NCI-H1105 treated with DMSO at 0.1 percent for 48 hours (cell line): ENCODE data around the gene CDH9.
"Not testable (repeated sequence)": the region's sequence is repeated elsewhere in the genome, so short reads cannot be mapped to it uniquely, and the experiment has no call there.

ENCODE experiments used
- DNase-seq: peaks from one replicate; lab custom pipeline; 2025; lab: John Stamatoyannopoulos, UW

Gene CDH9

GRCh38 chr5:26955161-26955560 is 83.2 kb downstream of the CDH9 start:
- no peak for DNase-seq

- DNase-seq, result no peak
These were observed 89.5 kb downstream of the CDH9 start for GRCh38 chr5:26948921-26949320.

DNA sequence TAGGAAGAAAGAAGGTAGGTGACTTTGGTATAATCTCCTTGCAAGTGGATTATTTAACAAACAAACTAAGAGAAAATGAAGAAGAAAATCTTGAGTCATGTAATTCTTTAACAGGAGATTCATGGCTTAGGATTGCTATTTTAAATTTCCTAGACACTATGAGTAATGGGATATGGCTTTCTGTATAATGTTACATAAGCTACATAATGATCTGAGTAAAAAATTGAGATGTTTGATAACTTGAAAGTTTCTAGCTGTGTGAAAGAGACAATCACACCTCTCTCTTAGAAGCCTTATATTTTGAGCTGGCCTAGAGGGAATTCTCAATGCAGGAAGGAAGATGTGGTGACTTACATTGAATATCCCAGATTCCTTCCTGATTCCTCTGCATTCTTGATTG is 92.5 kb downstream of the CDH9 start:
- DNase-seq, result no peak

DNA sequence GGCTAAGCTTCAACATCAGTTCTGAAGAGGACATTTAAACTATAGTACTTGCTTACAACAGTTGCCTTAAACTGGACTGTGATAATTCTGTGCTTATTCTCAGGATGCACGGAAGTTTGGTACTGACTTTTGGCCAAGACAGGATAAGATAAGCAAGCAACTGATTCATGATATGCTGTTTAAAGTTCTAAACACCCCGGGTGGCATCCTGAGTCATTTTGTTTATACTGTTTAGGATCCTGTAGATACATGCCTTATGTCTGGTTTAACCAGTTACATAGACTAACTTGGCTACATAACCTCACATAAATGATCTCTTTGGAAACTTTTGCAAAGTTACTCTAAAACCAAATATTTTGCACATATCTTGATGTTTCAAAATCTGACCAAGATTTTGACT is 95.9 kb downstream of the CDH9 start:
- no peak for DNase-seq

DNA sequence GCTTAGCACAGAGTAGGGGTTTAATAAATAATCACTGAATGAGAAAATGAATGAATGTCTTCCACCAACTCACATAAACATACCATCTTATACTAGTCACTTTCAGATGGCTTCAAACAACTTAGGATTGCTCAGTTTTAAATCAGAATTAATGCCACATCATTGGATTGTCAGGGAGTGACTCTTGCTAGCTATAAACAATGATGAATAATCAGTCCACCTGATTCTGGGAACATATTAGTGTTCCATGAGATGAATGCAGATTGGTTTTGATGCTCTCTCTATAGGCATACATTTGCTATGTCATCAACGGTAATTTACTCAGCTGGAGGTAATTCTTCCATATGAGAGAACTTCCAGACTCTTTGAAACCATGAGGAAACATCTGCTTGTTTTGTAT is 97.4 kb downstream of the CDH9 start:
- no peak for DNase-seq

DNA sequence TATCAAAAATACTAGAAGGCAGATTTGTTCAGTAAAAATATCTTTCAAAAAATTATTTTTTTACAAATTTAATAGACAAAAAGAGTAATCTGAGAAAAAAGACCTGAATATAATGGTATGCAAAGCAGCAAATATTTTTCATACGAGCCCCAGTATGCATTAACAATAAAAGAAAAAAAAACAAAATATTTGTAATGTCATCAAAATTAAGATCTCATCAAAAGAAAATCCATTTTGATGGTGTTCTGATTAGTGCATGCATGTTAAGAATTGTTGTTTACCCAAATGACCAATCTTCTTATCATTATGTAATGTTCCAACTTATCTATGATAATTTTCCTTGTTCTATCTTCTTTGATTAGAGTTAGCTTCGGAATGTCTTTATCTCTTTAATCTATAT is 106.1 kb downstream of the CDH9 start:
- DNase-seq, result no peak

GRCh38 chr5:26921439-26921838 is 116.9 kb downstream of the CDH9 start:
- DNase-seq, result no peak

DNA sequence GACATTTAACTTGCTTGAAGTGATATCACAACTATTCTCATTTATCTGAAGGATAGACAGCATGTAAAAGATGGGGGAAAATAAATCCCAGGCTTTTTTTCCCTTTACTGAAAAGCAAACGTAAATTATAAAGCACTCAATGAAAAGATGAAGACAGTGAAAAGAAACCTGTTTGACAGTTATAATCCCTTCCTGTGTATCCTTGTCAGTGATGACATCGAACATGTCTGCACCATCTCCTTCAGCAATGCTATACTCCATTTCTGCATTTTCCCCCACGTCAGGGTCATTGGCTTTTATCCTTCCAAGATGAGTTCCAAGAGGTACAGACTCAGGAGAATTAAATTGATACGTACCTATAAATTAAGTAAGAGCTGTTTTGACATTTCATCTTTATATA is 134.9 kb downstream of the CDH9 start:
- no peak for DNase-seq

DNA sequence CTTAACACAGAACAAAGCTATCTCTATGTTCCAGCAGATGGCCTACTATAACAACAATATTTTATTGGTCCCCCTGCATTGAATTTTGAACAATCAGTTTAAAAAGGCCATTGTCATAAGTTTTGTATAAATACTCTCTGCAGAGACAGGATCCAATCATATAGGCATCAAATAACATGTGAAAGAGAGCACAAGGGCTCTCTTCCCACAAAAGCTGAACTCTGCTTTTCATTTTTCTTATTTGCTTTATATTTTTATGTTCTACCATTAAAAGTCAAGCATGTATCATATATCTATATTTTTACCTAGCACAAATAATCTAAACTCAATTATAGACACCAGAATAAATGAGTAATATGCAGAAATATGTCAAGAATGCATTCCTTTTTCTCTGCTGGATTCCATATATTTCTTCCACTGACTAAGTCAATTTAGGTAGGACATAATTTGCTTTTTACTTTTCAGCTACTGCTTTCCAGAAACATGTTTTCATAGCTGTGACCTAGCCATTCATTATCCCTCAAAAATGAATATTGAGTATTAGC is 143.6 kb downstream of the CDH9 start:
- DNase-seq, result peak; percentile 18

- no peak for DNase-seq
These were observed 145.3 kb downstream of the CDH9 start for GRCh38 chr5:26893078-26893477.

DNA sequence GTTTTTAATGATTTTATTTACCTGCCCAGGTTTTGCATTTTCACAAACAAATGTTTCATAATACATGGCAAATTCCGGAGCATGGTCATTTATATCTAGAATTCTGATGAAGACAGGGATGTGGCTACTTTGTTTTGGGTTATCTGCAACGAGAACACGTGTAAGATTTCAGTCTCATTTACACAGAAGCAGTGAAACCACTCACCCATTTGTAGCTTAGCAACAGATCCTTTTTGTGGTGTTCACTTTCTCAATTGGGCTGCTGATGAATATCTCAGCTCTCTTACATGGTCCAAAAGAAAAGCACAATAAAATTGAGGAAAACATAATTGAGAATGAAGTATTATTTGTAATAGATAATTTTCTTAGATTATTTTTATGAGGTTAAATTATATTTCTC is 148.6 kb downstream of the CDH9 start:
- DNase-seq, result peak; percentile 83

GRCh38 chr5:26884481-26884880 is 153.9 kb downstream of the CDH9 start:
- DNase-seq, result no peak

DNA sequence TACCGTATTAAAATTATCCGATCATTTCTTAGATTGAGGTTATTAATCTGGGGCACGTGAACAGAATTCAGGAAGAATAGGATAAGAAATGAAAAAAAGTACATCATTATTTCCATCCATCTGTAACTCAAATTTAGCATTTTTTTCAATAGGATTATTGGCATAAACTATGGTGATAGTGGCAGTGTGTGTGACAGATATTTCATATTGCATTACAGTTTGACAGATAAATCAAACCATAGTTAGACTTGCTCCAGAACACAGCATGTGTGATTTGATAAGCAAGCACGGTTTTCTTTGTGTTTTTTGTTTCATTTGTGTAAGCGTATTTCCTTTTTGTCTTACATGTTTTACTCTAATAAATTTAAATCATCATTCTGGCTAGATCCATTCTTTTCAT is 155.0 kb downstream of the CDH9 start:
- DNase-seq, result no peak

DNA sequence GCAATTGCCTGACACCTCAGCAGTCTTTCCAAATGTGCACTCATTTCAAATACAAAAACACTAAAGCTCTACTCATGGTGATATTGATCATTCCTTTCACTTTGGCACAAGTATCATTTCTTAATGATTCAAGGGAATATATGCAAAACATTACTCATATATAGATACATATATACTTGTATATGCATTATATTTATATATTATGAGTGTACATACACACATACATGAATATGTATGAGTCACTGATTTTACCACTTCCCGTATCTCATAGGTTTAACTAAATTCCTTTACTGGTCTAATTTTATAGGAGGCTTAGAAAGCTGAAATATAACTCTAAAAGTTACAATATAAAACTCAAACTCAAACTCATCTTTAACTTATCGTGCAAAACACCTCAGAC is 156.5 kb downstream of the CDH9 start:
- DNase-seq, result no peak

GRCh38 chr5:26877154-26877553 is 161.2 kb downstream of the CDH9 start:
- DNase-seq, result no peak

- no peak for DNase-seq
These were observed 166.0 kb downstream of the CDH9 start for GRCh38 chr5:26872337-26872736.

DNA sequence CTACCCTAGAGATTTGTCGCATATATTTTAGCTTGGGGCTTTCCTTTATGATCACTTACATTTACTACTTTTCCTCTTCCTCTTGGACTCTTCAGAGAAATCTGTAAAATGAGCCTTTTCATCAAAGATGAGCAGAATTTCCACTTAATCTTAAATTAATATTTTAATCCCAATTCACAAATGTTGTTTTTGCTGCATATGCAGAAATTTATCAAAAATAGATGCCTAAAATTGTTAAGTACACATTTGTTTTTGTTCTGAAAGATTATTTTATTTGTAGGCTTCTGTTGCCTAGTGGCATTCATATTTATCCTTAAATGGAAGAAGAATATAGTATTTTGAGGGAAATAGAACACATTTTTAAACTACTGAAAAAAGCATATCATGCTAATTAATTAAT is 168.6 kb downstream of the CDH9 start:
- DNase-seq, result no peak

DNA sequence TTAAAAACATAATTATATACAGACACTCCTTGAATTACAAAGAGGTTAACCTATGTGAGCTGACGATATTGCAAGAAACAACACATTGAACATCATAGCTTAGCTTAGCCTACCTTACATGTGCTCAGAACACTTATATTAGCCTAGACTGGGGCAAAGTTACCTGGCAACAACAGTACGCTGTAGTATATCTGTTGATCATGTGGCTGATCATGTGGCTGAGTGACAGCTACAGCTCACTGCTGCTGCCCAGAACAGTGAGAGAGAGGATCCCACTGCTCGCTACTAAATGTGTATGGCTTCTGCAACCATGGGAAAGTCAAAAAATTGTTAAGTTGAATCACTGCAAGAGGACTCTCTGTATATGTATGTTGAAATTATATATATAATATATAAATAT is 169.9 kb downstream of the CDH9 start:
- no peak for DNase-seq

DNA sequence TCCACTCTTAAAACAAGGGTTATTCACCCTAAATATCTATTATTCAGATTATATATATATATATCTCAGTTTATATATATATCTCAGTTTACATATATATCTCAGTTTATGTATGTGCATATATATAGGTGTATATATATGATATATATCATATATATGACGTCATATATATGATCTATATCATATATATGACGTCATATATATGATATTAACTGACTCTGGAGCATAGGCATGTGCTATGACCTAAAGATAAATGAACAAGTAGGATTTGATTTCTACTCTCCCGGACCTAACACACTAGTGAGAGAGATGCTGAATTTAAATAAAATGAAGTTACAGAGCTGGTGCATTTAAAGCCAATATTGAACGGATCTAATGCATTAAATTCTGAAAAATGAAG is 174.3 kb downstream of the CDH9 start:
- no peak for DNase-seq

- DNase-seq, result no peak
These were observed 182.1 kb downstream of the CDH9 start for GRCh38 chr5:26856238-26856637.

- not testable (repeated sequence) for DNase-seq
These were observed 185.9 kb downstream of the CDH9 start for GRCh38 chr5:26852450-26852849.

DNA sequence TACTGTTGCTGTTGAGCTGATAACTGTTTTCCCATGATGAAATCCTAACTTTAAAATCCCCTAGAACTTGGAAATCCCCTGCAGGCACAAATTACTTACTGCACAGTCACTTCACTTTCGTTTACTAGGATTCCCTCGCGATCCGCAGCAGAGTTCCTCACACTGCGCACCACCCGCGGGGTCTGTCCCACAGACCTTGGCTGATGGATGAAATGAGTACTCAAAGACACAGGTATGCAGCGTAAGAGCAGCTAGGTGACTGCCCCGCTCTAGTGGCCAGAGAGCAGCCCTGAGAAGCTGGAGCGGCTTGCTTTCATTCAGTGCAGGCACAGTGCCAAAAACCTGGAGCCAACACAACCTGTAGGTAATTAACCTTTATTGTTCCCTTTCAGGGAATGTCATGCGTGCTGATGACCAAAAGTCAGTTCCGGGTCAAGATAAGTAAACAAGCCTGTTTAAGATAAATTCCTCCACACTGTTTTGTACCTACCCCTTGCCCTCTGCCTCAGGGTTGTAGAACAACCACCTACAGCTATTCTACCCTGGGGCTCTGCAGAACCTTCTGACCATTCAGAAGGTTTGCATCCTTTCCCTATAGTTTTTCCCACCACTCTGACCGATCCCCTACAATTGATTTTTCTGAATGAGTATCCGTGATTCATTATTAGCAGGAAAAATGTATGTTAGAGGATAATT is 191.2 kb downstream of the CDH9 start:
- no peak for DNase-seq

GRCh38 chr5:26843677-26844076 is 194.7 kb downstream of the CDH9 start:
- no peak for DNase-seq

DNA sequence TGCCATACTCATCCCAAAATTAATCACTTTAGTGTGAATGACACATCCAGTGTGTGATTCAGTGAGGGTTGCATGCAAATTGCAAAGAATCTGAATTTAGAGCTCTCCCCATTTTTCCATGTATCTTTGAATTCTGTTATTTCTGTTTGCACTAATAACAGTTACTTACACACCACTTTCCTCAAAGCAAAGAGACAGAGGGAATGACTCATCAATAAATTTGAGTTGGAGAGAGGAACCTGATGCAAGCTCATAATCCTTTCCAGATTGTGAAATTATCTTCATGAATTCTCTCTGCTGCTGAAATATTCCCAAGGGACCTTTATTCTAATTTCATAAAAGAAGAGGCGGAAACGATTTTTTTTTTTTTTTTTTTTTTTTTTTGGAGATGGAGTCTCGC is 204.8 kb downstream of the CDH9 start:
- DNase-seq, result no peak
